ENCODE data around the gene MEIS1.

DNA sequence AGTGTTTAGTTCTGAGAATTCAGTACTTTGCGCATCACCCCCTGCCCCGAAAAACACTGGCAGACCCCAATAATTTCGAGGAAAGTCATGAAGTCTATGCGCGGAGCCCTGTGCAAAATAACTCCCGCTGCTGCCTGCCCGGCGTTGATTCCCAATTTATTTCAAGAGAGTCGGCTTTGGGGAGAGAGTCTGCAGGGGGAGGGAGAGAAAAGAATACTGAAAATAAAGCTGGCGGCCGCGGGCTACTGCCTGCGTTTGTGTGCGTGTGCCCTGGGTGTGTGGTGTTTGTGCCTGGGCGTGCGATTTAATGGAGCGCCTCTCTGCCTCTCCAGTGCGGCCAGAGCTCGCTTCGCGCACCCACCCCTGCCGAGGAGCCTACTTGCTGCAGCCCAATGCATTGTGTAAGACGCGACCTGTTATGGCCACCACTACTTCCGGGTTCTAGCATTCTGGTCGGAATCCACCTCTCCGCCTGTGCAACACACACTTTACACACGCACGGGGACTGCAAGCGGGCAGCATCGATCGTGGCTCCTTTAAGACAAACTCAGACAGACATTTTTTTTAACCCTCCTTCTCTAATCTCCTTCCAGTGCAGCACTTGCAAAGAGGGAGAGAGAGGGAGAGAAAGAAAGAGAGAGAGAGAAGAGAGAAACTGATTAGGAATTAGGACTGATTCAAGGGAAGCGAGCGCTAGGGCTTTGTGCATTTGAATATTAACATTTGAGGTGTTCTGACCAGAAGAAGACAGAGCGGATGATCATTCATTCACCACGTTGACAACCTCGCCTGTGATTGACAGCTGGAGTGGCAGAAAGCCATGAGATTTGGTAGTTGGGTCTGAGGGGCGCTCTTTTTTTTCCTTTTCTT, at the start of gene MEIS1:
- TF ChIP-seq EZH2phosphoT487 (IDR thresholded peaks at IDR 0.05; ENCODE audit: borderline replicate concordance, low read length) (no peak), CTCF (conservative IDR thresholded peaks at IDR 0.05; ENCODE audit: low read depth, low read length) (no peak), EZH2 (IDR thresholded peaks at IDR 0.05; ENCODE audit: low read length, unreplicated experiment) (no peak)
